Glomerular endothelial cell (primary cell): ENCODE results near the gene RTF2. TPM values are rescaled to one million over a fixed set of nuclear protein-coding genes. Genes with fewer than 3 reads are reported as not detected.

Source experiments
- DNase-seq: peaks from one replicate; pipeline ENCODE4 v3.0.0-alpha.2; 2011; ENCODE audit warnings: low read depth, low spot score; ENCODE audit errors: extremely low read depth
- total RNA-seq: library from RNA; depleted of rRNA; stranded (reverse); fragments of >200 nt; gene quantifications from 2 replicates; pipeline ENCODE4 v1.2.3, GENCODE V29; 2015

Gene RTF2
- total RNA-seq, 1 donor from 2014 or later = 50.8 TPM

GRCh38 chr20:56437196-56437960, 31.0 kb upstream of the RTF2 start:
- no peak for DNase-seq

GRCh38 chr20:56438284-56438683, 30.1 kb upstream of the RTF2 start:
- DNase-seq = no peak

- DNase-seq = no peak
These were observed 28.6 kb upstream of the RTF2 start for GRCh38 chr20:56439771-56440291.

- DNase-seq = no peak
These were observed 27.9 kb upstream of the RTF2 start for GRCh38 chr20:56440346-56441007.

- no peak for DNase-seq
These were observed 25.8 kb upstream of the RTF2 start for GRCh38 chr20:56442389-56443365.

- DNase-seq = no peak
These were observed 24.5 kb upstream of the RTF2 start for GRCh38 chr20:56443654-56444540.

- DNase-seq = no peak
These were observed 23.3 kb upstream of the RTF2 start for GRCh38 chr20:56445130-56445529.

GRCh38 chr20:56445540-56445939, 22.9 kb upstream of the RTF2 start:
- DNase-seq = no peak

GRCh38 chr20:56447227-56447626, 21.2 kb upstream of the RTF2 start:
- DNase-seq = no peak

GRCh38 chr20:56449459-56449858, 19.0 kb upstream of the RTF2 start:
- no peak for DNase-seq

- no peak for DNase-seq
These were observed 17.2 kb upstream of the RTF2 start for GRCh38 chr20:56451056-56451765.

GRCh38 chr20:56453352-56453751, 15.1 kb upstream of the RTF2 start:
- no peak for DNase-seq

- DNase-seq = no peak
These were observed 13.7 kb upstream of the RTF2 start for GRCh38 chr20:56454754-56455153.

GRCh38 chr20:56458206-56458821, 10.1 kb upstream of the RTF2 start:
- DNase-seq = no peak

- DNase-seq = no peak
These were observed 8.0 kb upstream of the RTF2 start for GRCh38 chr20:56460459-56460858.

- no peak for DNase-seq
These were observed 6.9 kb upstream of the RTF2 start for GRCh38 chr20:56461576-56461975.

- no peak for DNase-seq
These were observed 5.0 kb upstream of the RTF2 start for GRCh38 chr20:56463428-56463827.

- DNase-seq = no peak
These were observed 2.4 kb upstream of the RTF2 start for GRCh38 chr20:56465997-56466396.

- no peak for DNase-seq
These were observed 485 bp upstream of the RTF2 start for GRCh38 chr20:56467968-56468315.
